Measurements from ENCODE around the gene GAN. TPM values are rescaled to one million over a fixed set of nuclear protein-coding genes. Genes with fewer than 3 reads are reported as not detected.

Gene GAN
- total RNA-seq, 4 donors from 2014 or later: 9.6 to 14.8 (median 11.7) TPM

- no peak for DNase-seq (ENCODE audit: extremely low spot score)
- no peak overlapping the region for H3K4me3 ChIP-seq
- peak overlapping the region; percentile 69 to 83 (median 80) for H3K27ac ChIP-seq (replicated peaks in 1 of 4)
- H3K36me3 ChIP-seq: peaks cover 0 to 25% (median 6%) of the 10 kb centered on the region in 4 donors
- intact Hi-C loops (cut with DNase I): no loop called here
- H3K27me3 ChIP-seq: no peaks in the 10 kb centered on the region
- no peaks in the 10 kb centered on the region for H3K9me3 ChIP-seq
- peaks cover 16 to 47% (median 35%) of the 10 kb centered on the region in 4 donors for H3K4me1 ChIP-seq
- no peak for TF ChIP-seq POLR2A (IDR thresholded peaks at IDR 0.05; ENCODE audit: low read depth)
- no peak for TF ChIP-seq EP300 (IDR thresholded peaks at IDR 0.05)
- TF ChIP-seq, protein P1, sequence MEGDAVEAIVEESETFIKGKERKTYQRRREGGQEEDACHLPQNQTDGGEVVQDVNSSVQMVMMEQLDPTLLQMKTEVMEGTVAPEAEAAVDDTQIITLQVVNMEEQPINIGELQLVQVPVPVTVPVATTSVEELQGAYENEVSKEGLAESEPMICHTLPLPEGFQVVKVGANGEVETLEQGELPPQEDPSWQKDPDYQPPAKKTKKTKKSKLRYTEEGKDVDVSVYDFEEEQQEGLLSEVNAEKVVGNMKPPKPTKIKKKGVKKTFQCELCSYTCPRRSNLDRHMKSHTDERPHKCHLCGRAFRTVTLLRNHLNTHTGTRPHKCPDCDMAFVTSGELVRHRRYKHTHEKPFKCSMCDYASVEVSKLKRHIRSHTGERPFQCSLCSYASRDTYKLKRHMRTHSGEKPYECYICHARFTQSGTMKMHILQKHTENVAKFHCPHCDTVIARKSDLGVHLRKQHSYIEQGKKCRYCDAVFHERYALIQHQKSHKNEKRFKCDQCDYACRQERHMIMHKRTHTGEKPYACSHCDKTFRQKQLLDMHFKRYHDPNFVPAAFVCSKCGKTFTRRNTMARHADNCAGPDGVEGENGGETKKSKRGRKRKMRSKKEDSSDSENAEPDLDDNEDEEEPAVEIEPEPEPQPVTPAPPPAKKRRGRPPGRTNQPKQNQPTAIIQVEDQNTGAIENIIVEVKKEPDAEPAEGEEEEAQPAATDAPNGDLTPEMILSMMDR (IDR thresholded peaks at IDR 0.05): no peak
- TF ChIP-seq POLR2AphosphoS5 (IDR thresholded peaks at IDR 0.05): no peak
- 93% methylated on average over 4 of the region's 4 CpGs for WGBS
Measured at GRCh38 chr16:81385031-81385756, 70.4 kb downstream of the GAN start.

GRCh38 chr16:81388357-81388756, 73.6 kb downstream of the GAN start:
- Histone ChIP-seq H3K36me3 (peaks cover 0 to 32% (median 22%) of the 10 kb centered on the region in 4 donors), H3K4me3 (no peak overlapping the region), H3K4me1 (peaks cover 16 to 32% (median 26%) of the 10 kb centered on the region in 4 donors), H3K27me3 (no peaks in the 10 kb centered on the region), H3K9me3 (no peaks in the 10 kb centered on the region), H3K27ac (replicated peaks in 1 of 4) (no peak overlapping the region)
- no peak for DNase-seq (ENCODE audit: extremely low spot score)
- WGBS: 96% methylated on average over 12 of the region's 14 CpGs
- intact Hi-C loops (cut with DNase I): no loop called here
- TF ChIP-seq POLR2A (IDR thresholded peaks at IDR 0.05; ENCODE audit: low read depth) (no peak), EP300 (IDR thresholded peaks at IDR 0.05) (no peak), POLR2AphosphoS5 (IDR thresholded peaks at IDR 0.05) (no peak)
- TF ChIP-seq, protein P1 (IDR thresholded peaks at IDR 0.05): no peak

- DNase-seq (ENCODE audit: extremely low spot score): no peak
- intact Hi-C loops (cut with DNase I): no loop called here
- H3K27ac ChIP-seq (replicated peaks in 1 of 4): no peak overlapping the region
- 83% methylated on average over 10 of the region's 10 CpGs for WGBS
- H3K9me3 ChIP-seq: no peaks in the 10 kb centered on the region
- H3K27me3 ChIP-seq: no peaks in the 10 kb centered on the region
- H3K4me1 ChIP-seq: peaks cover 1 to 12% (median 6%) of the 10 kb centered on the region in 4 donors
- TF ChIP-seq, protein P1 (IDR thresholded peaks at IDR 0.05): no peak
- peaks cover 0 to 32% (median 22%) of the 10 kb centered on the region in 4 donors for H3K36me3 ChIP-seq
- no peak overlapping the region for H3K4me3 ChIP-seq
Measured at GRCh38 chr16:81390840-81391239, 76.1 kb downstream of the GAN start.

GRCh38 chr16:81392011-81392410, 77.2 kb downstream of the GAN start:
- Histone ChIP-seq H3K27me3 (no peaks in the 10 kb centered on the region), H3K4me3 (no peak overlapping the region), H3K9me3 (no peaks in the 10 kb centered on the region), H3K27ac (replicated peaks in 1 of 4) (no peak overlapping the region), H3K4me1 (peaks cover 0 to 15% (median 4%) of the 10 kb centered on the region in 4 donors), H3K36me3 (peaks cover 0 to 32% (median 22%) of the 10 kb centered on the region in 4 donors)
- no peak for DNase-seq (ENCODE audit: extremely low spot score)
- TF ChIP-seq POLR2A (IDR thresholded peaks at IDR 0.05; ENCODE audit: low read depth) (no peak), POLR2AphosphoS5 (IDR thresholded peaks at IDR 0.05) (no peak), EP300 (IDR thresholded peaks at IDR 0.05) (no peak)
- TF ChIP-seq, protein P1 (IDR thresholded peaks at IDR 0.05): no peak
- intact Hi-C loops (cut with DNase I): no loop called here
- 97% methylated on average over 6 of the region's 6 CpGs for WGBS

All from esophagus muscularis mucosa (tissue), 4 donors.